ENCODE measurements around the gene P2RY11.

The P2RY11 gene

DNA sequence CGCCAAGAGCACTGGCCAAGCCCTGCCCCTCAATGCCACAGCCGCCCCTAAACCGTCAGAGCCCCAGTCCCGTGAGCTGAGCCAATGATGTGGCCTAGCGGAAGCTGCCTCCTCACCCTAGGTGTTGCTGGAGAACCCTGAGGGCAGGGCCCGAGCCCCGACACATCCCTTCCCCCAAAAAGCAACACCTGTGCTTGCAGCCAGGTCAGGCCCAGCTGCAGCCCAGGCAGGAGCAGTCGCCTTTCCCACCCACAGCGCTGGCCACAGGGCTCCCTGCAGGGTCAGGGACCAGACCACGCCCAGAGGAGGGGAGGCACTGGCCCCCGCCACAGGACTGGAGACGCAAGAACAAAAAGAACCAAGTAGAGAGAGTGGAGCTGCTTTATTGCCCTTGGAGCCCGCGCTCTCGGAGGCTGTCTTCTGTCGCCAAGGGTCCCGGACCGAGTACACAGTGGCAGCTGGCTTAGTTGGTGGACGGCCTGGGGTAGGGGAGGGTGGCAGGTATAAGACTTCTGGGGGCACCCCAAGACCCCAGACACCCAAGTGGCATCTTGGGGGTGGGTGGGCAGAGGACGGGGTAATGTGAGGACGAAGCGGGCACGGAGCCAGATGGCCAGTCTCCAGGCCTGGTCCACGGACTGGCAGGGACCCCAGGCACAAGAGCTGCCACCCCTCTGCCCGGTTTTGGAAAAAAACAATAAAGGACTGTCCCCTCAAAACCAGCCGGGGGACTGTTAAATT, 3.3 kb downstream of the P2RY11 start:
- no peaks in the 10 kb centered on the region; the same call in 1 of the 2 replicates for H3K4me1 ChIP-seq (ENCODE audit: insufficient read depth, low read length)
- peaks cover 18% of the 10 kb centered on the region for H3K36me3 ChIP-seq (ENCODE audit: insufficient read depth, low read length)
- H3K9ac ChIP-seq (ENCODE audit: low read depth, low read length), result no peak overlapping the region
- H3K9me3 ChIP-seq (ENCODE audit: control insufficient read depth, insufficient read depth, low read length), result no peaks in the 10 kb centered on the region; the same call in 1 of the 2 replicates

DNA sequence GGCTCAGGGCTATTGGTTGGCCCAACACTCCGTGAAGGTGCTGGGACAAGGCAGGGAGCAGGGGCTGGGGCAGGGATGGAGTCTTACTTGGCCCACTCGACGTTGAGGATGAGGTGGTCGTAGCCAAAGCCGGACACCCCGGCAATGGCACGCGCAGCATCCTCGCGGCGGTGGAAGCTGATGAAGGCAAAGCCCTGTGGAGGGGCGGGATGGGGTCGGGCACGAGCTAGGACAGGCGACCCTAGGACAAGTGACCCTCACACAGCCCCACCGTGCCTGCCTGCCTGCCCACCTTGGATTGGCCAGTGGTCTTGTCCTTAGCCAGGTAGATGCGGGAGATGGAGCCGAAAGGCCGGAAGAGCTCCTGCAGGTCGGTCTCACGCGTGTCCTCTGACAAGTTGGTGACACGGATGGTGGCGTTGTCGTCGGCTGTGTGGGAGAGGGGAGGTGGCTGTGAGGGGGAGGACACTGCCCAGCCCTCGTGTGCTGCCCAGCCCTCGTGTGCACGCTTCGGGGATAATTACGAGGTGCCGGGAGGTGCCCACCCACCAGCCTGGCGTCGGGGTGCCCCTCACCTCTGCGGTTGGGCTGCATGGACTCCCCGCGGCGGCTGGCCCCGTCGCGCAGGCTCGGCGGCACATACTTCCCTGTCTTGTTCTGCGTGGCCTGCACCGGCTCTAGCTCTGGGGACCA, 4.0 kb downstream of the P2RY11 start:
- Histone ChIP-seq H3K9me3 (ENCODE audit: control insufficient read depth, insufficient read depth, low read length) (no peaks in the 10 kb centered on the region; the same call in 1 of the 2 replicates), H3K36me3 (ENCODE audit: insufficient read depth, low read length) (peaks cover 16% of the 10 kb centered on the region), H3K4me1 (ENCODE audit: insufficient read depth, low read length) (no peaks in the 10 kb centered on the region; the same call in 1 of the 2 replicates), H3K9ac (ENCODE audit: low read depth, low read length) (no peak overlapping the region)

DNA sequence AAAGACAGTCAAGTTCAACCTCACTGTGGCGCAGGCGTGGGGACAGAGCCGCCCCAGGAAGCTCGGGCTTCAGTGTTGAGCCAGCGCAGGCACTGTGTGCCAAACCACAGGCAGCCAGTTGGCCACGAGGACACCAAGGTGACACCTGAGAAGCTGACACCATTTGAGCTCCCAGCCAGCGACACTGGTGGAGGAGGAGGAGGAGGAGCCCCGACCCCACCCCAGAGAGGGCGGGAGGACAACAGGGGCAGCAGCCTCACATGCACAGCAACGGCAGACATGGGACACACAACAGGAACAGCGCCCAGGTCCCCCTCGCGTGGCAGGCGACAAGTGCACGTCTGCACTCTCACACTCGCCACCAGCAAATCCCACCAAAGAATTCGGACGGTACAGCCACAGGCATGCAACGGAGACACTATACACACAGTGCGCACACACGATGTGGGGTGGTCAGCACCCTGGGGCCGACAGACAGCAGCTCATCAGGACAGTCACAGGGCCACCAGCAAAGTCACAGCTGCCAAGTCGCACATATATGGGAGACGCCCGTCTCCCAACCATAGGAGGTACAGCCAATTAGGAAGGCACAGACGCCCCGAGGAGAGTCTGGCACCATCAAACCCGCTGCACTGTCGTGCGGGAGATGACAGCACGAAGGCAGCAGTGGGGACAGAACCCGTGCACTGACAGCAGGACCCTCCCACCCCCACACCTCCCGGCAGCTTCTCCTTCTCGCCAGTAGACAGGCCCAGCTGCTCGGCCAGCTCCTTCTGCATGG, 4.8 kb downstream of the P2RY11 start:
- no peaks in the 10 kb centered on the region; the same call in 1 of the 2 replicates for H3K9me3 ChIP-seq (ENCODE audit: control insufficient read depth, insufficient read depth, low read length)

DNA sequence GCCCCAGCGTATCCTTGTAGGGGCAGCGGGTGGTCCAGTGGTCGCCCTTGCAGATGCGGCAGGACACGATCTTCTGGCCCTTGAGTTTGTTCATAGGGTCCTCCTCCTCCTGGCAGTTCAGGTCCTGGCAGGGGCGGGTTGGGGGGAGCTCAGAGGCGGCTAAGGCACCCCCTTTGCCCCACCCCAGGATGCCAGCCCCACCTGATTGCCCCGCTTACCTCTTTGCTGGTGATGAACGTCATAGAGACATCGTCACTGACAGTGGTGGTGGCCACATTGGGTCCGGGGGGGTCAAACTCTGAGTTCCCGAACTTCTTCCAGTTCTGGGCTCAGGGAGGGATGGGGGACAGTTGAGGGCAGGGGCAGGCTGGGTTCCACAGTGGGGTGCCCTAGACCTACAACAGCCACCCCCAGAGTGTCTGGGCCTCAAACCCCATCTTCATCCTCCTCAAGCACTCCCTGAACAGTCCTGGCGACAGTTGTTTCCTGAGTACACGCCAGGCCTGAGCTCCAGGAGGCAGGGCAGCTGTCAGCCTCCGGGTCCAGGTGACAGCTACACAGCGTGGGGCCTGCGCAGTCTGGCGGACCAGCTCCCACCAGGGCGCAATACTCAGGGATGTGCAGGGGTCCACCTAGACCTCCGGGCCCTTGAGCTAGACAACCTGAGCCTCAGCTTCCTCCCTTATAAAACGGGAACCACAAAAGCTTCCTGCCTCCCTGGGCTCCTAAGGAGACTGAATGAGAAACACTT, 5.5 kb downstream of the P2RY11 start:
- no peak overlapping the region for H3K9ac ChIP-seq (ENCODE audit: low read depth, low read length)

More for the DNA sequence above, 4.8 kb downstream of the P2RY11 start:
- Histone ChIP-seq H3K36me3 (ENCODE audit: insufficient read depth, low read length) (peaks cover 16% of the 10 kb centered on the region), H3K9ac (ENCODE audit: low read depth, low read length) (no peak overlapping the region), H3K4me1 (ENCODE audit: insufficient read depth, low read length) (no peaks in the 10 kb centered on the region; the same call in 1 of the 2 replicates)

DNA sequence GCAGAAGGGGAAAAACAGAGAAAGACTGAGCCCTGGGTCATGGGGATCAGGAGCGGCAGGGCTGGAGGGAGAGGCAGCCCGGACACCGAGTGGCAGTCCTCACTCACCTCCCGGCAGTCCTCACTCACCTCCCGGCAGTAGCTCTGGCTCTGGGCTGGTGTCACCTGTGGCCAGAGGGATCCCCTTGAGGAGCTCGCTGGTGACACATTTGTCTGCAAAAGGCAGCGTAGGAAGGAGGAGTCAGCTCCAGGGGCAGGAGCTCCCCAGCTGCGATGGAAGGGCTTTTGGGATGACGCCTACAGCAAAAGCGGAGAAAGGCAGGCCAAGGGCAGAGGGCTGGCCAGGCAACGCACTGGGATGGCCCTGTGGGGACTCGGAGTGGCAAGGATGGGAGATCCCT, 7.5 kb downstream of the P2RY11 start:
- no peaks in the 10 kb centered on the region; the same call in 1 of the 2 replicates for H3K9me3 ChIP-seq (ENCODE audit: control insufficient read depth, insufficient read depth, low read length)
- no peaks in the 10 kb centered on the region; the same call in 1 of the 2 replicates for H3K4me1 ChIP-seq (ENCODE audit: insufficient read depth, low read length)
- H3K36me3 ChIP-seq (ENCODE audit: insufficient read depth, low read length), result peaks cover 16% of the 10 kb centered on the region
- peak overlapping the region; percentile 98 for H3K9ac ChIP-seq (ENCODE audit: low read depth, low read length)

More for the DNA sequence above, 5.5 kb downstream of the P2RY11 start:
- H3K4me1 ChIP-seq (ENCODE audit: insufficient read depth, low read length), result no peaks in the 10 kb centered on the region; the same call in 1 of the 2 replicates
- peaks cover 16% of the 10 kb centered on the region for H3K36me3 ChIP-seq (ENCODE audit: insufficient read depth, low read length)
- H3K9me3 ChIP-seq (ENCODE audit: control insufficient read depth, insufficient read depth, low read length), result no peaks in the 10 kb centered on the region; the same call in 1 of the 2 replicates

- no peak overlapping the region for H3K9ac ChIP-seq (ENCODE audit: low read depth, low read length)
- H3K4me1 ChIP-seq (ENCODE audit: insufficient read depth, low read length), result no peaks in the 10 kb centered on the region; the same call in 1 of the 2 replicates
- H3K9me3 ChIP-seq (ENCODE audit: control insufficient read depth, insufficient read depth, low read length), result peaks cover 3% of the 10 kb centered on the region
- peaks cover 14% of the 10 kb centered on the region for H3K36me3 ChIP-seq (ENCODE audit: insufficient read depth, low read length)
Observed at GRCh38 chr19:10120538-10121189, 9.2 kb downstream of the P2RY11 start.

DNA sequence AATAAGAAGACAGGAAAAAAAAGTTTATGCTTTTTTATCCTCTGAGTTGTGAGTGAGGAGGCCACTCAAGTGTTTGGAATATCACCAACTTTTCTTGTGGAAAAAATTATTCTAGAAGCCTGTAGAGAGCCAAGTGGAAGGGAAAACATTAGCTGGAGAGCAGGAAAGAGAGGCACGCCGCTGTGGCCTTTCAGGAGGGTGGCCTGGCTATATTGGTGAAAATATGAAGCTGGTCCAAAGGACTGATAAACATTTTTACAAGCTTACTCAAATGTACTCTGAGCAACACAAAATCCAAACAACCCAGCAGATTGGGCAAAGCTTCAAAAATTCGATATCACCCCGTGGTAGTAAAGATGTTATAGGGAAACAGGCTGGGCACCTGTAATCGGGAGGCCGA, 10.6 kb downstream of the P2RY11 start:
- Histone ChIP-seq H3K36me3 (ENCODE audit: insufficient read depth, low read length) (peaks cover 8% of the 10 kb centered on the region), H3K4me1 (ENCODE audit: insufficient read depth, low read length) (no peaks in the 10 kb centered on the region; the same call in 1 of the 2 replicates), H3K9ac (ENCODE audit: low read depth, low read length) (no peak overlapping the region), H3K9me3 (ENCODE audit: control insufficient read depth, insufficient read depth, low read length) (peaks cover 3% of the 10 kb centered on the region)

DNA sequence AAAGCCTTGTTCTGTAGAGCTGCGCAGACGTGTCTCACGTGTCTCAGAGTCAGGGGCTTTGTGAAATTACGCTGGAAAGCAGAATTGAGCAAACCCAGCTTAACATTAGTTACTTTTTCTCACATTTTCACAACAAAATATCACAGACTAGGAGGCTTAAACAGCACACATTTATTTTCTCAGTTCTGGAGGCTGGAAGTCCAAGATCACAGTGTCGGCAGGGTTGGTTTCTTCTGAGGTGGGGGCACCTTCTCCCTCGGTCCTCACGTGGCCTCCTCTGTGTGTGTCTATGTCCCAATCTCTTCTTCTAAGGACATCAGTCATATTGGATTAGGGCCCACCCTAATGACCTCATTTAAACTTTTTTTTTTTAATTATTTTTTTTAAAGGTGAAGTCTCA, 12.9 kb downstream of the P2RY11 start:
- Histone ChIP-seq H3K36me3 (ENCODE audit: insufficient read depth, low read length) (no peaks in the 10 kb centered on the region; the same call in 1 of the 2 replicates), H3K4me1 (ENCODE audit: insufficient read depth, low read length) (no peaks in the 10 kb centered on the region), H3K9ac (ENCODE audit: low read depth, low read length) (no peak overlapping the region), H3K9me3 (ENCODE audit: control insufficient read depth, insufficient read depth, low read length) (peaks cover 3% of the 10 kb centered on the region)

GRCh38 chr19:10126213-10126639, 14.7 kb downstream of the P2RY11 start:
- Histone ChIP-seq H3K36me3 (ENCODE audit: insufficient read depth, low read length) (no peaks in the 10 kb centered on the region; the same call in 1 of the 2 replicates), H3K9ac (ENCODE audit: low read depth, low read length) (no peak overlapping the region), H3K4me1 (ENCODE audit: insufficient read depth, low read length) (no peaks in the 10 kb centered on the region), H3K9me3 (ENCODE audit: control insufficient read depth, insufficient read depth, low read length) (peaks cover 3% of the 10 kb centered on the region; the same call in 1 of the 2 replicates)

- peaks cover 10% of the 10 kb centered on the region for H3K36me3 ChIP-seq (ENCODE audit: insufficient read depth, low read length)
- no peak overlapping the region for H3K9ac ChIP-seq (ENCODE audit: low read depth, low read length)
- H3K9me3 ChIP-seq (ENCODE audit: control insufficient read depth, insufficient read depth, low read length), result no peaks in the 10 kb centered on the region
- H3K4me1 ChIP-seq (ENCODE audit: insufficient read depth, low read length), result no peaks in the 10 kb centered on the region
Observed at GRCh38 chr19:10132905-10133304, 21.4 kb downstream of the P2RY11 start.

DNA sequence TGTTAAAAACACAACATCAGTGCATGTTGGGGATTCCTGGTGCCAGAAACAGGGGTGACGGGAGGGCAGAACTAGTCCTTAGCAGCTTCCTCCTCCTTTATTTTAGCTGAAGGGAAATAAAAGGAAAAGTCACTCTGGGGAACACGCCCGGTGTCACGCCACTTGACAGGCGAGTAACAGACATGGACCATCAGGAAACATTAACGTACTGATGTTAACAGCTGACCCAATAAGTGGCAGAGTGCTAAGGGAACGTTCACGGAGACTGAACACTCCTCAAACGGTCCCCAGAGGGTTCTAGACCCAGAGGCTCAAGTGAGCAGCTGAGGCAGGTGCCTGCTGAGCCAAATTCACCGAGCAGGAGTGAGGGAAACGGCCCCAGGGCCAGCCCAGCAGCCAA, 22.1 kb downstream of the P2RY11 start:
- Histone ChIP-seq H3K9me3 (ENCODE audit: control insufficient read depth, insufficient read depth, low read length) (no peaks in the 10 kb centered on the region), H3K4me1 (ENCODE audit: insufficient read depth, low read length) (no peaks in the 10 kb centered on the region), H3K36me3 (ENCODE audit: insufficient read depth, low read length) (peaks cover 15% of the 10 kb centered on the region), H3K9ac (ENCODE audit: low read depth, low read length) (no peak overlapping the region)

- H3K9ac ChIP-seq (ENCODE audit: low read depth, low read length), result no peak overlapping the region
- no peaks in the 10 kb centered on the region for H3K4me1 ChIP-seq (ENCODE audit: insufficient read depth, low read length)
- H3K9me3 ChIP-seq (ENCODE audit: control insufficient read depth, insufficient read depth, low read length), result no peaks in the 10 kb centered on the region
- peaks cover 19% of the 10 kb centered on the region for H3K36me3 ChIP-seq (ENCODE audit: insufficient read depth, low read length)
Observed at GRCh38 chr19:10134040-10134439, 22.5 kb downstream of the P2RY11 start.

DNA sequence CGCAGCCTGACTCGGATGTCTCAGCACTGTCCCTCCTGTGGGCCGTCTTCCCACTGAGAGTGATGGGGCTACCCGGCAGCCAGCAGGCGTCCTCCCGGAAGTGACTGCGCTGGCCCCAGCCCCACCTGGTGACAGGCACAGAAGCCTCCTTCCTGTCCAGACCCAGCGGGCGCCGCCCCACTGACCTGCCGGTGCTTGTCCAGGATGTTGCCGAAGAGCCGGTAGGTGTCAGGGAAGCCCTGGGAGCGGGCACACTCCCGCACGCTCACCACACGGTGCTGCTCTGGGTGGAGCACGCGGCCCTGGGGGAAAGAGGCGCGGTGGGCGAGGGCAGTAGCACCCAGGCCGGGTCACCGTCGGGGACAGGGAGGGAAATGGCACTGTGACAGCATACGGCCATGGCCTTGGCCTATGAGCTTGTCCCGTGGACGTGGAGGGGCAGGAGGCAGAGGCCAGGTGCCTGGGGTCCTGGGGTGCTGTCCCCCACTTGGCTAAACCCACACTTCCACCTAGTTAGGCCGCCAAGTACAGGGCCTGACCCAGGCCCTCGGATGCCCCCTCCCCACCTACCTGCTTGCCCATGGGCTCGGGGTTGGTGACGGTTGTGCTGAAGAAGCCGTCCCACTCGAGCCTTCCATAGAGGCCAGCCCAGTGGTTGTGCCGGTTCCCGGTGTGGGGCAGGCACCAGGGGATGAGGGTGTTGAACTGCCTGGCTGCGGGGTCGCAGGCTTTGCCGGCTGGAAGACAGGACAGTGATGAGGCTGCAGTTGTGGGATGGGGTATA, 24.2 kb downstream of the P2RY11 start:
- H3K9me3 ChIP-seq (ENCODE audit: control insufficient read depth, insufficient read depth, low read length), result no peaks in the 10 kb centered on the region
- no peak overlapping the region for H3K9ac ChIP-seq (ENCODE audit: low read depth, low read length)
- peaks cover 28% of the 10 kb centered on the region for H3K36me3 ChIP-seq (ENCODE audit: insufficient read depth, low read length)
- H3K4me1 ChIP-seq (ENCODE audit: insufficient read depth, low read length), result no peaks in the 10 kb centered on the region

Measured in ES-I3 (cell line).